Panc1 (cell line): ENCODE results near the gene GABPB1. TPM values are rescaled to one million over a fixed set of nuclear protein-coding genes. Genes with fewer than 3 reads are reported as not detected.

Source experiments
- ATAC-seq: fragments of 200-7000 bp; cut with Tn5 transposase; 2 replicates; pipeline ENCODE4 v1.9.1; 2020; ENCODE audit warnings: mild to moderate bottlenecking, moderate library complexity
- BruUV-seq: library from RNA; stranded (reverse); fragments of 400-500 nt; replicated peaks from 2 replicates; lab custom pipeline; 2021; lab: Mats Ljungman, UMichigan
- CTCF ChIA-PET: fragments of 300-600 bp; sonication (Branson Sonifier 250); formaldehyde crosslinking; loops from one replicate; lab custom pipeline; 2022; ENCODE audit warnings: antibody characterized with exemption; lab: Charles Lee
- POLR2A ChIA-PET: fragments of 300-600 bp; sonication (Branson Sonifier 250); formaldehyde crosslinking; loops from one replicate; lab custom pipeline; 2022; ENCODE audit warnings: antibody characterized with exemption; lab: Charles Lee
- DNase-seq: peaks from one replicate; pipeline ENCODE4 v3.0.0-alpha.2; 2010; ENCODE audit warnings: low read depth, low spot score
- H3K27ac ChIP-seq: 2 replicates; pipeline ENCODE4 v1.5.1; 2011; ENCODE audit warnings: mild to moderate bottlenecking, low read length, inconsistent platforms
- H3K27me3 ChIP-seq: fragments of 200-500 bp; sonication (Bioruptor generic); 2 replicates; pipeline ENCODE4 v1.6.0; 2014; ENCODE audit warnings: low read length, inconsistent platforms; ENCODE audit not compliant: control insufficient read depth, insufficient read depth
- H3K36me3 ChIP-seq: fragments of 200-500 bp; sonication (Bioruptor generic); 2 replicates; pipeline ENCODE4 v1.5.1; 2014; ENCODE audit warnings: inconsistent platforms, mild to moderate bottlenecking, low read length, moderate library complexity; ENCODE audit not compliant: control insufficient read depth, insufficient read depth
- H3K4me1 ChIP-seq: 2 replicates; pipeline ENCODE4 v1.5.1; 2011; ENCODE audit warnings: inconsistent platforms, mild to moderate bottlenecking, low read length, moderate library complexity; ENCODE audit not compliant: control insufficient read depth, insufficient read depth
- H3K4me3 ChIP-seq, 2 experiments: 2 replicates each; pipeline ENCODE4 v1.5.1; 2011 to 2012; ENCODE audit warnings: low read depth in 2 of 2, low read length in 2 of 2, mild to moderate bottlenecking in 2 of 2, inconsistent platforms in 1 of 2, moderate library complexity in 1 of 2
- H3K9me3 ChIP-seq: fragments of 200-500 bp; sonication (Bioruptor generic); 2 replicates; pipeline ENCODE4 v1.5.1; 2014; ENCODE audit warnings: low read depth, mild to moderate bottlenecking, inconsistent platforms, low read length, moderate library complexity; ENCODE audit not compliant: control insufficient read depth, insufficient read depth
- CTCF ChIP-seq: fragments of 450-650 bp; IDR thresholded peaks from 2 replicates; pipeline ENCODE4 v1.5.1; 2017; ENCODE audit warnings: mild to moderate bottlenecking
- POLR2AphosphoS5 ChIP-seq: IDR thresholded peaks from 2 replicates; pipeline ENCODE4 v1.6.1; 2012; ENCODE audit warnings: mild to moderate bottlenecking, low read depth, low read length, moderate library complexity
- REST ChIP-seq, 2 experiments: IDR thresholded peaks; 2 replicates each; pipeline ENCODE4 v1.6.1; 2011 to 2012; ENCODE audit warnings: low read depth in 2 of 2, control low read depth in 1 of 2, low read length in 1 of 2, mild to moderate bottlenecking in 1 of 2, moderate library complexity in 1 of 2; ENCODE audit not compliant: insufficient read depth in 1 of 2
- SIN3A ChIP-seq: IDR thresholded peaks from 2 replicates; pipeline ENCODE4 v1.6.1; 2012; ENCODE audit warnings: low read depth, mild to moderate bottlenecking, low read length, moderate library complexity, borderline replicate concordance; ENCODE audit not compliant: insufficient read depth
- TCF7L2 ChIP-seq: IDR thresholded peaks from 2 replicates; pipeline ENCODE4 v1.6.1; 2011; ENCODE audit warnings: mild to moderate bottlenecking, low read depth, low read length, inconsistent platforms
- in situ Hi-C: cut with HindIII; loops from 2 replicates; pipeline ENCODE4 v1.10.0; 2016; ENCODE audit warnings: low sequenced_read_pairs, low pct_unique_long_range_greater_than_20kb
- intact Hi-C: fragments of 100-400 bp; cut with micrococcal nuclease; formaldehyde crosslinking; loops from one replicate; pipeline ENCODE4 v1.10.0; 2022; ENCODE audit not compliant: unreplicated experiment
- total RNA-seq: library from RNA; stranded (reverse); gene quantifications from one replicate; pipeline ENCODE4 v1.2.1, GENCODE V29; 2021; ENCODE audit not compliant: unreplicated experiment

Gene GABPB1
- total RNA-seq, 1 experiment from 2014 or later, result 20.0 TPM

GRCh38 chr15:50251638-50252182 is 103.3 kb downstream of the GABPB1 start:
- POLR2A ChIA-PET, result no interaction called here
- no peak overlapping the region for H3K4me3 ChIP-seq
- no peaks in the 10 kb centered on the region for H3K36me3 ChIP-seq
- H3K9me3 ChIP-seq, result no peaks in the 10 kb centered on the region
- no peak overlapping the region for H3K27ac ChIP-seq
- ATAC-seq (no peak), DNase-seq (no peak)
- CTCF ChIA-PET, result interaction anchor here (0.6 kb wide), 1 partner anchor 27 kb away, joined by 3 read pairs; no protein-coding TSS in a partner anchor
- no TSS peak for BruUV-seq
- H3K4me1 ChIP-seq, result no peaks in the 10 kb centered on the region
- no peak for TF ChIP-seq POLR2AphosphoS5
- TF ChIP-seq SIN3A, result no peak
- TF ChIP-seq REST (IDR thresholded peaks at IDR 0.05; ENCODE audit: insufficient read depth in 1 of 2, low read depth in 2 of 2, low read length in 1 of 2), result no peak
- TF ChIP-seq TCF7L2, result no peak
- TF ChIP-seq CTCF, result no peak
- in situ Hi-C loops (no loop called here), intact Hi-C loops (no loop called here)
- peaks cover 3% of the 10 kb centered on the region; the same call in 1 of the 2 replicates for H3K27me3 ChIP-seq

GRCh38 chr15:50250760-50251394 is 104.1 kb downstream of the GABPB1 start:
- peaks cover 3% of the 10 kb centered on the region; the same call in 1 of the 2 replicates for H3K27me3 ChIP-seq
- POLR2A ChIA-PET, result no interaction called here
- BruUV-seq, result no TSS peak
- intact Hi-C loops (no loop called here), in situ Hi-C loops (no loop called here)
- ATAC-seq, result no peak
- H3K27ac ChIP-seq, result no peak overlapping the region
- H3K9me3 ChIP-seq, result no peaks in the 10 kb centered on the region
- DNase-seq, result no peak
- H3K4me3 ChIP-seq, result no peak overlapping the region
- TF ChIP-seq REST (IDR thresholded peaks at IDR 0.05; ENCODE audit: insufficient read depth in 1 of 2, low read depth in 2 of 2, low read length in 1 of 2) (no peak), TCF7L2 (no peak), SIN3A (no peak), POLR2AphosphoS5 (no peak), CTCF (no peak)
- H3K4me1 ChIP-seq, result no peaks in the 10 kb centered on the region
- H3K36me3 ChIP-seq, result no peaks in the 10 kb centered on the region
- CTCF ChIA-PET, result no interaction called here
